Brain microvascular endothelial cell (primary cell): Measurements from ENCODE around the gene MBD2.
"Not testable (repeated sequence)": the region's sequence is repeated elsewhere in the genome, so short reads cannot be mapped to it uniquely, and the experiment has no call there.

ENCODE experiments used
- DNase-seq: peaks from one replicate; pipeline ENCODE4 v3.0.0-alpha.2; 2020
- H3K27ac ChIP-seq: fragments of 250-450 bp; sonication (Bioruptor Pico); 2 replicates; pipeline ENCODE4 v1.5.1; 2020; ENCODE audit warnings: mild to moderate bottlenecking, moderate library complexity
- H3K27me3 ChIP-seq: fragments of 250-450 bp; sonication (Bioruptor Pico); replicated peaks from 2 replicates; pipeline ENCODE4 v1.5.1; 2020; ENCODE audit warnings: mild to moderate bottlenecking
- H3K36me3 ChIP-seq: fragments of 250-450 bp; sonication (Bioruptor Pico); replicated peaks from 2 replicates; pipeline ENCODE4 v1.5.1; 2020; ENCODE audit warnings: mild to moderate bottlenecking
- H3K4me3 ChIP-seq: 2 replicates; pipeline ENCODE4 v1.5.1; 2011; ENCODE audit warnings: low read depth, mild to moderate bottlenecking, control low read depth, low read length, moderate library complexity
- CTCF ChIP-seq: IDR thresholded peaks from 2 replicates; pipeline ENCODE4 v1.5.1; 2011; ENCODE audit warnings: low read depth, mild to moderate bottlenecking, moderate library complexity, low read length, control low read depth, inconsistent platforms; ENCODE audit errors: missing control alignments
- in situ Hi-C: cut with HindIII; loops from 2 replicates; pipeline ENCODE4 v1.10.0; 2017; ENCODE audit warnings: low sequenced_read_pairs, low pct_ligation_motif_present

Gene MBD2

DNA sequence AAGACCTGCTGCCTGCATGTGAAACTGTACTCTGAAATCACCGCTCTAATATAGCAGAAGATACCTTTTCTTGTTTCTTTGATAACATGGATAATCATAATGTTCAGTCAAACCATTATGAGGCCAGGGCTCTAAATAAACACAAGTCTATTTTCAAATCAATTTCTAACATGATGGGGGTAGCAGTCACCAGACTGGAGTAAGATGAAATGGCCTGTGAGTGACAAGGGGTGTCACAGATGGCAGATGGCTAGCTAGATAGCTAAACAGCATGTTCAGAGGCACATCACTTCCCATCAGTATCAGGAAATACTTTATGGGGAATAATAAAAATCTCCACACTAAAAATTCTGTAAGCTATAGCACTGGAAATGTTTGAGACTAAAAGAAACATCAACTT lies 14.0 kb downstream of the MBD2 start:
- Histone ChIP-seq H3K4me3 (no peak overlapping the region), H3K27ac (no peak overlapping the region), H3K27me3 (no peaks in the 10 kb centered on the region), H3K36me3 (no peaks in the 10 kb centered on the region)
- in situ Hi-C loops = no loop called here
- no peak for TF ChIP-seq CTCF
- DNase-seq = no peak

DNA sequence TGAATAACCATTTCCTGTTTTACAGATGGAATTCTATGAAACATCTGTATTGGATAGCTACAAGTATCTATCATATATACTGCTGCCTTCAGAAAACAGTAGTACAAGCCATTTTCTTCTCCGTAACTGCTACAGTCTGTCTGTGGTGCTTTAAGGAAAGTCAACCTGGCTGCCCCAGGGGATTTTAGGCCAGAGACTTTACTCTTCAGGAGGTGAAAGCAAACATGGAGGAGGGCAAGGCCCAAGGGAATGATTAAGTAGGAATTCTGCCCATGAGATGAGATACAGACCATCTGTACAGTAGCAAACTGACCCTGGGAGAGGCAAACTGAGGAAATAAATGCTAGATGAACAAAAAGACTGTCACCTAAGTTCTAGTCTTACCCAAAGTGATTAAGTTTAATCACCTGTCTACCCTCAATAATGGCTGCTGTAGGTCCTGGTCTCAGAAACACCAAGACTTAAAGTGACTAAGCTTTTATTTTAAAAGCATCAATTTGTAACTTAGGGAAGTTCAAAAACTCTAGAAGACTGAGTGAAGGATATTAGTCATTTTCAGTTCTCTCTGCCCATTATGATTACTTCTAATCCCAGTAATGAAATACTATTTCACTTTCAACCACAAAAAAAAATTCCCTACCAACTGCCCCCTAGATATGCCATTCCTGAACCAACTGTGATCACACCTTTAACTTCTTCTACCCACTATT lies 14.8 kb downstream of the MBD2 start:
- DNase-seq = peak; percentile 7
- no peak overlapping the region for H3K4me3 ChIP-seq

DNA sequence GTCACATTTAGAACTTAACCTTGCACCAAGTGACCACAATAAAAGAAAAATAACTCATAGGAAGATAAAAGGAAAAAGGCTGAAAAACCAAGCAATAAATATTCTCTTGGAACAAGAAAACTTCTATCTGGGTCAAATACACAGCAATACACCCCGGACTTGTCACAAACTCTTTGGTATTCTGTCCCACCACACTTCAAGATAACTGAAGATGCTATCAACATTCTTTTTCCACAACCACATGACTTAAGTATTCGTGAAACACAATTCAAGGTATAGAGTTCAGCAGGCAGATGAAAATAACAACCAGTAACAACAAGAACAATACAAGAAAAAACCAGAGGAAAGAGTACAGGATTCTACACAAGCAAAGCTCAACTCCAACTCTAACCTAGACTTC lies 18.0 kb downstream of the MBD2 start:
- H3K27me3 ChIP-seq = no peaks in the 10 kb centered on the region
- H3K36me3 ChIP-seq = peaks cover 5% of the 10 kb centered on the region
- in situ Hi-C loops = no loop called here
- H3K27ac ChIP-seq = no peak overlapping the region
- no peak for TF ChIP-seq CTCF
- H3K4me3 ChIP-seq = no peak overlapping the region
- DNase-seq = no peak

More for the DNA sequence above, 14.8 kb downstream of the MBD2 start:
- Histone ChIP-seq H3K27ac (peak overlapping the region; percentile 41), H3K36me3 (peaks cover under 1% of the 10 kb centered on the region), H3K27me3 (no peaks in the 10 kb centered on the region)
- TF ChIP-seq CTCF = no peak
- in situ Hi-C loops = no loop called here

DNA sequence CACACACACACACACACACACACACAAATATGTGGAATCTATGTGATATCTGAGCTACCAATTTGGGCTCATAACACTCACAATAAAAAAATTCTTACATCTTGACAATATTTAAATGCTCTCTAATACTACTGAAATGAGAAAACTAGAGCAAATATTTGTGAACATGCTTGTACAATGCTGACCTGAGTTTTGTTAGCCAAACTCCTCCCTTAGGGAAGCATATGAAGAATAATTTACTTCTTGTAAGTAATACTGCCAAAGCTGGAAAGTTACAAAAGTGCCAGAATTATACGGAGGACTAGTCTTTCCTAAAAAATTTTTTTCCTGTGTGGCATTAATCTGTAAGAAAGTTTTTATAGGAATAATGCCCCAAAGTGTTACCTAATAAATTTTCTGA lies 18.5 kb downstream of the MBD2 start:
- DNase-seq = no peak
- Histone ChIP-seq H3K27ac (no peak overlapping the region), H3K27me3 (no peaks in the 10 kb centered on the region), H3K4me3 (no peak overlapping the region), H3K36me3 (peaks cover 5% of the 10 kb centered on the region)
- TF ChIP-seq CTCF = no peak
- in situ Hi-C loops = no loop called here

DNA sequence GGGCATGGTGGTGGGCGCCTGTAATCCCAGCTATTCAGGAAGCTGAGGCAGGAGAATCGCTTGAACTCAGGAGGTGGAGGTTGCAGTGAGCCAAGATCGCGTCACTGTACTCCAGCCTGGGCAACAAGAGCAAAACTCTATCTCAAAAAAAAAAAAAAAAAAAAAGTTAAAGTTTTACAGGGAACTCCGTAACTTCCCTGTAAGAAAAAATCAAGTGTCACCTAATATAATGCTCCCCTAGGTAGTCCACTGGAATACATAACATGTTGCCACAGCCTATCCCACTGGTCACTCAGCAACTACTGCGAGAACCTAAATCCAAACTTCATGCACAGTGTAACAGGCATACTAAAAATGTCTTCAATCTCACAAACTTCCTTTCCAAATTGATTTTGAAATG lies 19.0 kb downstream of the MBD2 start:
- in situ Hi-C loops, H3K27ac ChIP-seq, H3K27me3 ChIP-seq, H3K36me3 ChIP-seq, H3K4me3 ChIP-seq, DNase-seq: not testable (repeated sequence)

GRCh38 chr18:54204883-54205282 lies 19.6 kb downstream of the MBD2 start:
- TF ChIP-seq CTCF = no peak
- H3K27me3 ChIP-seq = no peaks in the 10 kb centered on the region
- DNase-seq = no peak
- H3K4me3 ChIP-seq = no peak overlapping the region
- H3K27ac ChIP-seq = no peak overlapping the region
- in situ Hi-C loops = no loop called here
- peaks cover 5% of the 10 kb centered on the region for H3K36me3 ChIP-seq
